Measurements from ENCODE around the gene AFTPH.
A peak's percentile ranks its signal among the peaks of the same experiment; 100 is the strongest.

The AFTPH gene

GRCh38 chr2:64593035-64593655, 69.0 kb downstream of the AFTPH start:
- DNase-seq: no peak

- DNase-seq: no peak
Observed at GRCh38 chr2:64594226-64594989, 70.3 kb downstream of the AFTPH start.

- no peak for DNase-seq
Observed at GRCh38 chr2:64595397-64596176, 71.5 kb downstream of the AFTPH start.

- no peak for DNase-seq
Observed at GRCh38 chr2:64598226-64598625, 74.1 kb downstream of the AFTPH start.

GRCh38 chr2:64599469-64599868, 75.3 kb downstream of the AFTPH start:
- DNase-seq: no peak

GRCh38 chr2:64601034-64601754, 77.1 kb downstream of the AFTPH start:
- no peak for DNase-seq

- no peak for DNase-seq
Observed at GRCh38 chr2:64601785-64602391, 77.8 kb downstream of the AFTPH start.

- DNase-seq: no peak
Observed at GRCh38 chr2:64602436-64602835, 78.3 kb downstream of the AFTPH start.

GRCh38 chr2:64604155-64604554, 80.0 kb downstream of the AFTPH start:
- DNase-seq: no peak

- no peak for DNase-seq
Observed at GRCh38 chr2:64605026-64605471, 80.9 kb downstream of the AFTPH start.

- no peak for DNase-seq
Observed at GRCh38 chr2:64605991-64606478, 81.9 kb downstream of the AFTPH start.

GRCh38 chr2:64606479-64607363, 82.6 kb downstream of the AFTPH start:
- DNase-seq: peak; percentile 65

GRCh38 chr2:64607381-64608304, 83.5 kb downstream of the AFTPH start:
- no peak for DNase-seq

GRCh38 chr2:64608867-64609226, 84.7 kb downstream of the AFTPH start:
- DNase-seq: no peak

GRCh38 chr2:64609227-64609941, 85.3 kb downstream of the AFTPH start:
- DNase-seq: peak; percentile 32

GRCh38 chr2:64609942-64610281, 85.8 kb downstream of the AFTPH start:
- DNase-seq: no peak

- no peak for DNase-seq
Observed at GRCh38 chr2:64610316-64610855, 86.3 kb downstream of the AFTPH start.

- no peak for DNase-seq
Observed at GRCh38 chr2:64612575-64613195, 88.6 kb downstream of the AFTPH start.

- no peak for DNase-seq
Observed at GRCh38 chr2:64613276-64613675, 89.1 kb downstream of the AFTPH start.
